HG03565 (cell line): ENCODE data around the gene SRGAP2.
"Not testable (repeated sequence)": the region's sequence is repeated elsewhere in the genome, so short reads cannot be mapped to it uniquely, and the experiment has no call there.

ENCODE experiments used
- ATAC-seq: cut with Tn5 transposase; IDR thresholded peaks from one replicate; pipeline ENCODE4 v1.9.1; 2021; ENCODE audit warnings: mild to moderate bottlenecking, moderate library complexity; ENCODE audit not compliant: unreplicated experiment

Gene SRGAP2

GRCh38 chr1:206246129-206246886 lies 43.0 kb downstream of the SRGAP2 start:
- ATAC-seq: not testable (repeated sequence)

- peak; percentile 56 for ATAC-seq
Measured at GRCh38 chr1:206250953-206251681, 47.8 kb downstream of the SRGAP2 start.

- not testable (repeated sequence) for ATAC-seq
Measured at GRCh38 chr1:206252680-206253335, 49.5 kb downstream of the SRGAP2 start.
